Measurements from ENCODE around the gene DENND4A.

GRCh38 chr15:65660927-65661326 lies 131.2 kb downstream of the DENND4A start:
- no peak for TF ChIP-seq POLR2A (IDR thresholded peaks at IDR 0.05)
- TF ChIP-seq, protein P1, sequence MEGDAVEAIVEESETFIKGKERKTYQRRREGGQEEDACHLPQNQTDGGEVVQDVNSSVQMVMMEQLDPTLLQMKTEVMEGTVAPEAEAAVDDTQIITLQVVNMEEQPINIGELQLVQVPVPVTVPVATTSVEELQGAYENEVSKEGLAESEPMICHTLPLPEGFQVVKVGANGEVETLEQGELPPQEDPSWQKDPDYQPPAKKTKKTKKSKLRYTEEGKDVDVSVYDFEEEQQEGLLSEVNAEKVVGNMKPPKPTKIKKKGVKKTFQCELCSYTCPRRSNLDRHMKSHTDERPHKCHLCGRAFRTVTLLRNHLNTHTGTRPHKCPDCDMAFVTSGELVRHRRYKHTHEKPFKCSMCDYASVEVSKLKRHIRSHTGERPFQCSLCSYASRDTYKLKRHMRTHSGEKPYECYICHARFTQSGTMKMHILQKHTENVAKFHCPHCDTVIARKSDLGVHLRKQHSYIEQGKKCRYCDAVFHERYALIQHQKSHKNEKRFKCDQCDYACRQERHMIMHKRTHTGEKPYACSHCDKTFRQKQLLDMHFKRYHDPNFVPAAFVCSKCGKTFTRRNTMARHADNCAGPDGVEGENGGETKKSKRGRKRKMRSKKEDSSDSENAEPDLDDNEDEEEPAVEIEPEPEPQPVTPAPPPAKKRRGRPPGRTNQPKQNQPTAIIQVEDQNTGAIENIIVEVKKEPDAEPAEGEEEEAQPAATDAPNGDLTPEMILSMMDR (IDR thresholded peaks at IDR 0.05), result no peak
